Hematopoietic multipotent progenitor cell treated with erythropoietin and hydrocortisone succinate and interleukin-3 and kit ligand, for 17 days (in vitro differentiated cells): Measurements from ENCODE around the gene FGFR1OP2.
"Not testable (repeated sequence)": the region's sequence is repeated elsewhere in the genome, so short reads cannot be mapped to it uniquely, and the experiment has no call there.

Source experiments
- DNase-seq: peaks from one replicate; pipeline ENCODE4 v3.0.0-alpha.2; 2015; ENCODE audit warnings: low spot score

The FGFR1OP2 gene

GRCh38 chr12:26937863-26938700 is at the start of gene FGFR1OP2, which contains the start of gene INTS13:
Gene FGFR1OP2, plus strand, starts transcription at chr12:26938470. Its CDS starts 15,689 bp downstream, at chr12:26954159.
Gene INTS13, minus strand, starts transcription at chr12:26937981. Its CDS starts 1,178 bp downstream, at chr12:26936803.
- peak; percentile 99 for DNase-seq

- no peak for DNase-seq
These were observed 47.5 kb upstream of the FGFR1OP2 start for GRCh38 chr12:26890784-26891183.

- no peak for DNase-seq
These were observed 46.6 kb upstream of the FGFR1OP2 start for GRCh38 chr12:26891704-26892103.

GRCh38 chr12:26895672-26896071 is 42.6 kb upstream of the FGFR1OP2 start:
- no peak for DNase-seq

GRCh38 chr12:26896913-26897312 is 41.4 kb upstream of the FGFR1OP2 start:
- DNase-seq, result no peak

GRCh38 chr12:26903396-26903795 is 34.9 kb upstream of the FGFR1OP2 start:
- DNase-seq, result not testable (repeated sequence)

- DNase-seq, result no peak
These were observed 32.2 kb upstream of the FGFR1OP2 start for GRCh38 chr12:26906024-26906423.

- no peak for DNase-seq
These were observed 31.6 kb upstream of the FGFR1OP2 start for GRCh38 chr12:26906704-26907103.

- DNase-seq, result no peak
These were observed 19.7 kb upstream of the FGFR1OP2 start for GRCh38 chr12:26918321-26919215.

- DNase-seq, result no peak
These were observed 19.1 kb upstream of the FGFR1OP2 start for GRCh38 chr12:26919216-26919555.

- no peak for DNase-seq
These were observed 16.4 kb upstream of the FGFR1OP2 start for GRCh38 chr12:26921886-26922285.

- DNase-seq, result no peak
These were observed 9.6 kb upstream of the FGFR1OP2 start for GRCh38 chr12:26928661-26929060.

- DNase-seq, result no peak
These were observed 8.7 kb upstream of the FGFR1OP2 start for GRCh38 chr12:26929590-26929989.

- DNase-seq, result peak; percentile 36
These were observed 2.5 kb upstream of the FGFR1OP2 start for GRCh38 chr12:26935636-26936378.

GRCh38 chr12:26936559-26937442 is 1.5 kb upstream of the FGFR1OP2 start:
- DNase-seq, result peak; percentile 39

- no peak for DNase-seq
These were observed 817 bp upstream of the FGFR1OP2 start for GRCh38 chr12:26937443-26937862.

- DNase-seq, result peak; percentile 68
These were observed 412 bp downstream of the FGFR1OP2 start for GRCh38 chr12:26938701-26939062.

- peak; percentile 67 for DNase-seq
These were observed 1.0 kb downstream of the FGFR1OP2 start for GRCh38 chr12:26939192-26939832.

- DNase-seq, result no peak
These were observed 1.7 kb downstream of the FGFR1OP2 start for GRCh38 chr12:26939953-26940352.

GRCh38 chr12:26940516-26941214 is 2.4 kb downstream of the FGFR1OP2 start:
- peak; percentile 80 for DNase-seq
